HEK293 (cell line): ENCODE data around the gene KLHDC8B.

Experiments used
- CTCF ChIA-PET: fragments of 350-600 bp; formaldehyde crosslinking; extraction: SDS; loops from one replicate; lab custom pipeline; 2021; ENCODE audit warnings: antibody characterized with exemption; lab: Yijun Ruan, JAX
- POLR2A ChIA-PET: fragments of 300-600 bp; formaldehyde crosslinking; extraction: SDS; loops from one replicate; lab custom pipeline; 2020; ENCODE audit warnings: antibody characterized with exemption, inconsistent platforms; lab: Yijun Ruan, JAX
- H3K27ac ChIP-seq: fragments of 200-500 bp; sonication (Bioruptor generic); 2 replicates; pipeline ENCODE4 v1.5.1; 2014; ENCODE audit warnings: low read depth, low read length, control low read depth, inconsistent platforms; ENCODE audit errors: extremely low read depth
- H3K36me3 ChIP-seq, 2 experiments: fragments of 200-500 bp in 1 of 2; sonication (Bioruptor generic) in 1 of 2; 1 replicate in 1 of 2; 2 replicates in 1 of 2; pipeline ENCODE4 v1.5.1; 2014 to 2017; ENCODE audit warnings: inconsistent platforms in 2 of 2, low read length in 2 of 2; ENCODE audit not compliant: control insufficient read depth in 2 of 2, insufficient read depth in 1 of 2
- H3K4me1 ChIP-seq: fragments of 200-500 bp; sonication (Bioruptor generic); 2 replicates; pipeline ENCODE4 v1.5.1; 2014; ENCODE audit warnings: mild to moderate bottlenecking, low read length, inconsistent platforms; ENCODE audit not compliant: control insufficient read depth, insufficient read depth
- H3K4me3 ChIP-seq: 2 replicates; pipeline ENCODE4 v1.5.1; 2011; ENCODE audit warnings: low read depth, mild to moderate bottlenecking, control low read depth, low read length, moderate library complexity
- H3K9me3 ChIP-seq: fragments of 200-500 bp; sonication (Bioruptor generic); 2 replicates; pipeline ENCODE4 v1.5.1; 2014; ENCODE audit warnings: low read depth, low read length, inconsistent platforms; ENCODE audit not compliant: control insufficient read depth, insufficient read depth
- EGR2 ChIP-seq: fragments of 450-650 bp; formaldehyde crosslinking; IDR thresholded peaks from 2 replicates; pipeline ENCODE4 v1.5.1; 2016; ENCODE audit warnings: low read depth, missing biosample characterization, missing genetic modification characterization
- GLI2 ChIP-seq: fragments of 450-650 bp; formaldehyde crosslinking; IDR thresholded peaks from 2 replicates; pipeline ENCODE4; 2017; ENCODE audit warnings: missing biosample characterization, missing genetic modification characterization, low read depth, borderline replicate concordance
- GLIS1 ChIP-seq: fragments of 450-650 bp; formaldehyde crosslinking; IDR thresholded peaks from 2 replicates; pipeline ENCODE4 v1.5.1; 2016; ENCODE audit warnings: missing biosample characterization, missing genetic modification characterization
- MYNN ChIP-seq: fragments of 450-650 bp; formaldehyde crosslinking; IDR thresholded peaks from 2 replicates; pipeline ENCODE4 v1.5.1; 2016; ENCODE audit warnings: missing biosample characterization, missing genetic modification characterization, borderline replicate concordance
- ZBTB8A ChIP-seq: fragments of 450-650 bp; formaldehyde crosslinking; IDR thresholded peaks from 2 replicates; pipeline ENCODE4 v1.5.1; 2016; ENCODE audit warnings: missing biosample characterization, missing genetic modification characterization
- ZNF10 ChIP-seq: fragments of 450-650 bp; formaldehyde crosslinking; IDR thresholded peaks from 2 replicates; pipeline ENCODE4 v1.5.1; 2017; ENCODE audit warnings: missing biosample characterization, missing genetic modification characterization
- ZNF138 ChIP-seq: fragments of 450-650 bp; formaldehyde crosslinking; IDR thresholded peaks from 2 replicates; pipeline ENCODE4 v1.5.1; 2016; ENCODE audit warnings: missing biosample characterization, missing genetic modification characterization, borderline replicate concordance
- ZNF155 ChIP-seq: fragments of 450-650 bp; formaldehyde crosslinking; IDR thresholded peaks from 2 replicates; pipeline ENCODE4 v1.5.1; 2016; ENCODE audit warnings: missing biosample characterization, missing genetic modification characterization
- ZNF157 ChIP-seq: fragments of 450-650 bp; formaldehyde crosslinking; IDR thresholded peaks from 2 replicates; pipeline ENCODE4 v1.5.1; 2016; ENCODE audit warnings: missing biosample characterization, missing genetic modification characterization
- ZNF174 ChIP-seq: fragments of 450-650 bp; formaldehyde crosslinking; IDR thresholded peaks from 2 replicates; pipeline ENCODE4 v1.5.0; 2017; ENCODE audit warnings: missing biosample characterization, mild to moderate bottlenecking, missing genetic modification characterization
- ZNF239 ChIP-seq: fragments of 450-650 bp; formaldehyde crosslinking; IDR thresholded peaks from 2 replicates; pipeline ENCODE4 v1.5.1; 2016; ENCODE audit warnings: missing biosample characterization, missing genetic modification characterization
- ZNF248 ChIP-seq: fragments of 450-650 bp; formaldehyde crosslinking; IDR thresholded peaks from 2 replicates; pipeline ENCODE4 v1.5.1; 2017; ENCODE audit warnings: missing biosample characterization, missing genetic modification characterization
- ZNF292 ChIP-seq: fragments of 450-650 bp; formaldehyde crosslinking; IDR thresholded peaks from 2 replicates; pipeline ENCODE4 v1.5.1; 2016; ENCODE audit warnings: low read depth, missing biosample characterization, missing genetic modification characterization, borderline replicate concordance
- ZNF341 ChIP-seq: fragments of 450-650 bp; formaldehyde crosslinking; IDR thresholded peaks from 2 replicates; pipeline ENCODE4; 2016; ENCODE audit warnings: low read depth, missing biosample characterization, missing genetic modification characterization
- ZNF391 ChIP-seq: fragments of 450-650 bp; formaldehyde crosslinking; IDR thresholded peaks from 2 replicates; pipeline ENCODE4 v1.5.1; 2016; ENCODE audit warnings: low read depth, missing biosample characterization, missing genetic modification characterization, borderline replicate concordance
- ZNF426 ChIP-seq: fragments of 450-650 bp; formaldehyde crosslinking; IDR thresholded peaks from 2 replicates; pipeline ENCODE4 v1.5.1; 2017; ENCODE audit warnings: missing biosample characterization, missing genetic modification characterization, mild to moderate bottlenecking, inconsistent platforms, moderate library complexity
- ZNF501 ChIP-seq: fragments of 450-650 bp; formaldehyde crosslinking; IDR thresholded peaks from 2 replicates; pipeline ENCODE4 v1.5.1; 2016; ENCODE audit warnings: missing biosample characterization, missing genetic modification characterization
- ZNF560 ChIP-seq: fragments of 450-650 bp; formaldehyde crosslinking; IDR thresholded peaks from 2 replicates; pipeline ENCODE4 v1.5.1; 2017; ENCODE audit warnings: missing biosample characterization, missing genetic modification characterization, borderline replicate concordance
- ZNF670 ChIP-seq: fragments of 450-650 bp; formaldehyde crosslinking; IDR thresholded peaks from 2 replicates; pipeline ENCODE4 v1.5.1; 2016; ENCODE audit warnings: missing biosample characterization, missing genetic modification characterization, low read depth
- ZNF677 ChIP-seq: fragments of 450-650 bp; IDR thresholded peaks from 2 replicates; pipeline ENCODE4 v1.5.0; 2018; ENCODE audit warnings: missing biosample characterization, mild to moderate bottlenecking, missing genetic modification characterization, moderate library complexity
- ZNF701 ChIP-seq: fragments of 450-650 bp; formaldehyde crosslinking; IDR thresholded peaks from 2 replicates; pipeline ENCODE4 v1.5.1; 2016; ENCODE audit warnings: missing biosample characterization, missing genetic modification characterization
- ZNF792 ChIP-seq: fragments of 450-650 bp; formaldehyde crosslinking; IDR thresholded peaks from 2 replicates; pipeline ENCODE4 v1.5.1; 2016; ENCODE audit warnings: missing biosample characterization, missing genetic modification characterization
- ZNF837 ChIP-seq: fragments of 450-650 bp; formaldehyde crosslinking; IDR thresholded peaks from 2 replicates; pipeline ENCODE4 v1.5.1; 2016; ENCODE audit warnings: missing biosample characterization, missing genetic modification characterization
- TF ChIP-seq, protein P1 (sequence below): fragments of 450-650 bp; formaldehyde crosslinking; IDR thresholded peaks from 2 replicates; pipeline ENCODE4 v1.5.1; 2017; ENCODE audit warnings: missing biosample characterization, missing genetic modification characterization
- TF ChIP-seq, protein P2 (sequence below): fragments of 450-650 bp; formaldehyde crosslinking; IDR thresholded peaks from 2 replicates; pipeline ENCODE4 v1.5.1; 2016; ENCODE audit warnings: missing biosample characterization, missing genetic modification characterization

The KLHDC8B gene

DNA sequence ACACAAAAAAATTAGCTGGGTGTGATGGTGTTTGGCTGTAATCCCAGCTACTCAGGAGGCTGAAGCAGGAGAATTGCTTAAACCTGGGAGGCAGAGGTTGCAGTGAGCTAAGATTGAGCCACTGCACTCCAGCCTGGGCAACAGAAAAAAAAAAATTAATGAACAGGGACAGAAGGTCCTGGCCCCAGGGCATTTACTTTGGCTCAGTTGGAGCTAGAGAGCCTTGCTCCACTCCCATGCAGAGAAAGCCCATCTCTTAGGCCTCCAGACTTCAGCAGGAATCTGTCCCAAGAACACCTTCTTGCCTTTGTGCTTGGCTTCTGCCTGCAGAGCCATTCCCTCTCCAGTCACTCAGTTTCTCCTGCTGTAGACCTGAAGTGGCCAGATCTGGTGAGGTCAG, 8.7 kb downstream of the KLHDC8B start:
- POLR2A ChIA-PET: interaction anchor here (0.6 to 1.8 kb wide), 2 partner anchors 9 to 1389 kb away, joined by 4 to 7 read pairs; partner anchors contain the start of genes HEMK1 and KLHDC8B
- TF ChIP-seq ZNF157 (tag by site-specific recombination): no peak
- TF ChIP-seq ZNF138 (tag by site-specific recombination): no peak
- no peak for TF ChIP-seq ZNF10 (tag by site-specific recombination)
- Histone ChIP-seq H3K9me3 (no peaks in the 10 kb centered on the region), H3K27ac (no peak overlapping the region), H3K4me3 (no peak overlapping the region), H3K4me1 (no peaks in the 10 kb centered on the region), H3K36me3 (peaks cover 0 to 15% of the 10 kb centered on the region in 2 experiments; a peak in 1 of 3 replicates)
- CTCF ChIA-PET: interaction anchor here (1.4 kb wide), 1 partner anchor 9 kb away, joined by 5 read pairs; the partner anchor contains the start of gene KLHDC8B

DNA sequence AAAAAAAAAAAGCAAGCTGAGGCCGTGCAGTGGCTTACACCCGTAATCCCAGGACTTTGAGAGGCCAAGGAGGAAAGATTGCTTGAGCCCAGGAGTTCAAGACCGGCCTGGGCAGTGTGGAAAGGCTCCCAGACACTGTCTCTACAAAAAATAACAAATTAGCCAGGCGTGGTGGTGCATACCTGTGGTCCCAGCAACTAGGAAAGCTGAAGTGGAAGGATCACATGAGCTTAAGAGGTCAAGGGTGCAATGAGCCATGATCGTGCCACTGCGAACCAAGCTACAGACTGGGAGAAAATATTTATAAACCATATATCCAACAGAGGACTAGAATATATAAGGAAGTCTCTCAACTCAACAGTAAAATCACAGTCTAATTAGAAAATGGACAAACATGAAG, 10.0 kb downstream of the KLHDC8B start:
- no peaks in the 10 kb centered on the region for H3K9me3 ChIP-seq
- no peaks in the 10 kb centered on the region for H3K4me1 ChIP-seq
- peaks cover 0 to 3% of the 10 kb centered on the region in 2 experiments; a peak in 1 of 3 replicates for H3K36me3 ChIP-seq
- POLR2A ChIA-PET: interaction anchor here (0.7 to 1.8 kb wide), 3 partner anchors 10 to 248 kb away, joined by 3 to 4 read pairs (median 4); partner anchors contain the start of genes KLHDC8B and NICN1
- TF ChIP-seq ZNF560 (tag by site-specific recombination) (no peak), ZNF837 (tag by site-specific recombination) (no peak), ZNF239 (tag by site-specific recombination) (no peak), ZNF670 (no peak), ZNF426 (tag by site-specific recombination) (no peak), GLI2 (no peak), ZNF155 (tag by site-specific recombination) (no peak), GLIS1 (tag by site-specific recombination) (no peak), ZNF292 (tag by site-specific recombination) (no peak), ZNF174 (no peak), ZNF677 (no peak), ZNF341 (tag by site-specific recombination) (no peak), ZNF792 (tag by site-specific recombination) (no peak), ZNF701 (tag by site-specific recombination) (no peak), EGR2 (tag by site-specific recombination) (no peak)
- TF ChIP-seq, protein P1, sequence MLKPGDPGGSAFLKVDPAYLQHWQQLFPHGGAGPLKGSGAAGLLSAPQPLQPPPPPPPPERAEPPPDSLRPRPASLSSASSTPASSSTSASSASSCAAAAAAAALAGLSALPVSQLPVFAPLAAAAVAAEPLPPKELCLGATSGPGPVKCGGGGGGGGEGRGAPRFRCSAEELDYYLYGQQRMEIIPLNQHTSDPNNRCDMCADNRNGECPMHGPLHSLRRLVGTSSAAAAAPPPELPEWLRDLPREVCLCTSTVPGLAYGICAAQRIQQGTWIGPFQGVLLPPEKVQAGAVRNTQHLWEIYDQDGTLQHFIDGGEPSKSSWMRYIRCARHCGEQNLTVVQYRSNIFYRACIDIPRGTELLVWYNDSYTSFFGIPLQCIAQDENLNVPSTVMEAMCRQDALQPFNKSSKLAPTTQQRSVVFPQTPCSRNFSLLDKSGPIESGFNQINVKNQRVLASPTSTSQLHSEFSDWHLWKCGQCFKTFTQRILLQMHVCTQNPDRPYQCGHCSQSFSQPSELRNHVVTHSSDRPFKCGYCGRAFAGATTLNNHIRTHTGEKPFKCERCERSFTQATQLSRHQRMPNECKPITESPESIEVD (tag by site-specific recombination): no peak
- CTCF ChIA-PET: interaction anchor here (0.7 to 1.4 kb wide), 2 partner anchors 10 to 488 kb away, joined by 4 to 5 read pairs; partner anchors contain the start of gene KLHDC8B
- no peak overlapping the region for H3K27ac ChIP-seq
- no peak overlapping the region for H3K4me3 ChIP-seq

DNA sequence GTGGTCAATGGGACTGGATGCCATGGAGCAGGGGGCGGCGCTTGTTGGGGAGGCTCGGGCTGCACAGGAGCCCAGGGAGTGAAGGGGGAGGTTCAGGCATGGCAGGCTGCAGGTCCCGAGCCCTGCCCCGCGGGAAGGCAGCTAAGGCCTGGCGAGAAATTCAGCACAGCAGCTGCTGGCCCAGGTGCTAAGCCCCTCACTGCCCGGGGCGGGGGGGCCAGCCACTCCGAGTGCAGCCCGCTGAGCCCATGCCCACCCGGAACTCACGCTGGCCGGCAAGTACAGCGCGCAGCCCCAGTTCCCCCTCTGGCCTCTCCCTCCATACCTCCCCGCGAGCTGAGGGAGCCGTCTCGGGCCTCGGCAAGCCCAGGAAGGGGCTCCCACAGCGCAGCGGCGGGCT, 11.3 kb downstream of the KLHDC8B start:
- H3K4me1 ChIP-seq: no peaks in the 10 kb centered on the region
- TF ChIP-seq MYNN (no peak), ZNF391 (tag by site-specific recombination) (no peak), ZNF501 (no peak), ZBTB8A (tag by site-specific recombination) (0 out of 2 replicates have a peak, but pooled peaks have one; percentile 25), ZNF248 (tag by site-specific recombination) (no peak)
- TF ChIP-seq, protein P2, sequence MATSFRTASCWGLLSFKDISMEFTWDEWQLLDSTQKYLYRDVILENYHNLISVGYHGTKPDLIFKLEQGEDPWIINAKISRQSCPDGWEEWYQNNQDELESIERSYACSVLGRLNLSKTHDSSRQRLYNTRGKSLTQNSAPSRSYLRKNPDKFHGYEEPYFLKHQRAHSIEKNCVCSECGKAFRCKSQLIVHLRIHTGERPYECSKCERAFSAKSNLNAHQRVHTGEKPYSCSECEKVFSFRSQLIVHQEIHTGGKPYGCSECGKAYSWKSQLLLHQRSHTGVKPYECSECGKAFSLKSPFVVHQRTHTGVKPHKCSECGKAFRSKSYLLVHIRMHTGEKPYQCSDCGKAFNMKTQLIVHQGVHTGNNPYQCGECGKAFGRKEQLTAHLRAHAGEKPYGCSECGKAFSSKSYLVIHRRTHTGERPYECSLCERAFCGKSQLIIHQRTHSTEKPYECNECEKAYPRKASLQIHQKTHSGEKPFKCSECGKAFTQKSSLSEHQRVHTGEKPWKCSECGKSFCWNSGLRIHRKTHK (tag by site-specific recombination): no peak
- H3K4me3 ChIP-seq: no peak overlapping the region
- ChIA-PET CTCF (no interaction called here), POLR2A (no interaction called here)
- no peak overlapping the region for H3K27ac ChIP-seq
- H3K9me3 ChIP-seq: no peaks in the 10 kb centered on the region
- no peaks in the 10 kb centered on the region for H3K36me3 ChIP-seq
